Endothelial cell of umbilical vein (primary cell): ENCODE results near the gene ALDH1L1. TPM values are rescaled to one million over a fixed set of nuclear protein-coding genes. Genes with fewer than 3 reads are reported as not detected.

Experiments used
- BruUV-seq: library from RNA; stranded (reverse); fragments of 400-500 nt; replicated peaks from 2 replicates; lab custom pipeline; 2021; lab: Mats Ljungman, UMichigan
- CTCF ChIA-PET: fragments of 300-600, 350-600 bp; sonication (Branson Sonifier 250); formaldehyde crosslinking; loops from one replicate; lab custom pipeline; 2021; ENCODE audit warnings: antibody characterized with exemption, inconsistent platforms; lab: Charles Lee
- POLR2A ChIA-PET: fragments of 300-600, 350-600 bp; sonication (Branson Sonifier 250); formaldehyde crosslinking; loops from one replicate; lab custom pipeline; 2021; ENCODE audit warnings: antibody characterized with exemption, inconsistent platforms; lab: Charles Lee
- DNase-seq: peaks from one replicate; pipeline ENCODE4 v3.0.0-alpha.2; 2011; ENCODE audit warnings: low read depth, low spot score
- FAIRE-seq: peaks from 2 replicates; lab custom pipeline; 2011; peaks lifted over from hg19 to GRCh38; lab: Jason Lieb, UNC
- H2AFZ ChIP-seq: 2 replicates; pipeline ENCODE4 v1.6.0; 2012; ENCODE audit warnings: low read depth, low read length, control low read depth, inconsistent platforms
- H3K27ac ChIP-seq: 2 replicates; pipeline ENCODE4 v1.5.1; 2011; ENCODE audit warnings: low read depth, mild to moderate bottlenecking, control low read depth, low read length, moderate library complexity; ENCODE audit not compliant: insufficient read depth
- H3K27me3 ChIP-seq, 2 experiments: 2 replicates each; pipeline versions ENCODE4 v1.6.0 to v1.6.1; 2011; ENCODE audit warnings: low read length in 2 of 2, mixed read lengths in 1 of 2; ENCODE audit not compliant: control insufficient read depth in 2 of 2, insufficient read depth in 2 of 2
- H3K36me3 ChIP-seq, 2 experiments: 2 replicates in 1 of 2; 3 replicates in 1 of 2; pipeline ENCODE4 v1.5.1; 2011; ENCODE audit warnings: low read length in 2 of 2, mild to moderate bottlenecking in 1 of 2, moderate library complexity in 1 of 2; ENCODE audit not compliant: control insufficient read depth in 2 of 2, insufficient read depth in 2 of 2; ENCODE audit errors: extremely low read depth in 1 of 2
- H3K4me1 ChIP-seq: 3 replicates; pipeline ENCODE4 v1.5.1; 2011; ENCODE audit warnings: mild to moderate bottlenecking, low read length; ENCODE audit not compliant: control insufficient read depth, insufficient read depth; ENCODE audit errors: extremely low read depth
- H3K4me2 ChIP-seq: 2 replicates; pipeline ENCODE4 v1.6.1; 2011; ENCODE audit warnings: low read length, control low read depth, mixed read lengths; ENCODE audit not compliant: insufficient read depth
- H3K4me3 ChIP-seq, 3 experiments: fragments of 200-600 bp in 1 of 3; sonication (generic), shearing (Covaris generic) in 1 of 3; replicated peaks in 1 of 3; 2 replicates each; pipeline ENCODE4 v1.5.1; 2011 to 2016; ENCODE audit warnings: control low read depth in 3 of 3, low read length in 3 of 3, mild to moderate bottlenecking in 2 of 3, inconsistent platforms in 1 of 3, low read depth in 1 of 3, moderate library complexity in 1 of 3; ENCODE audit not compliant: insufficient read depth in 1 of 3
- H3K79me2 ChIP-seq: 2 replicates; pipeline ENCODE4 v1.6.0; 2012; ENCODE audit warnings: low read length, inconsistent platforms; ENCODE audit not compliant: control insufficient read depth, insufficient read depth
- H3K9ac ChIP-seq: replicated peaks from 2 replicates; pipeline ENCODE3; 2011; ENCODE audit warnings: low read length, control low read depth; ENCODE audit not compliant: insufficient read depth; ENCODE audit errors: extremely low read depth
- H3K9me1 ChIP-seq: replicated peaks from 3 replicates; pipeline ENCODE4 v1.6.0; 2011; ENCODE audit warnings: mild to moderate bottlenecking, low read length; ENCODE audit not compliant: control insufficient read depth, insufficient read depth; ENCODE audit errors: extremely low read depth
- H3K9me3 ChIP-seq: replicated peaks from 2 replicates; pipeline ENCODE4 v1.5.1; 2012; ENCODE audit warnings: low read length, inconsistent platforms; ENCODE audit not compliant: control insufficient read depth, insufficient read depth
- H4K20me1 ChIP-seq: replicated peaks from 2 replicates; pipeline ENCODE3; 2011; ENCODE audit warnings: mild to moderate bottlenecking, low read length; ENCODE audit not compliant: control insufficient read depth, insufficient read depth; ENCODE audit errors: extremely low read depth
- CTCF ChIP-seq, 2 donors: IDR thresholded peaks; 1 replicate in 1 of 2; 2 replicates in 1 of 2; pipeline ENCODE4 v1.5.1; 2011; ENCODE audit warnings: low read length in 2 of 2, mild to moderate bottlenecking in 2 of 2, moderate library complexity in 2 of 2, control low read depth in 1 of 2, inconsistent platforms in 1 of 2, low read depth in 1 of 2; ENCODE audit not compliant: insufficient read depth in 1 of 2; ENCODE audit errors: extremely low read depth in 1 of 2
- EZH2 ChIP-seq: IDR thresholded peaks from 2 replicates; pipeline ENCODE4 v1.6.1; 2012; ENCODE audit warnings: borderline replicate concordance, low read depth, mild to moderate bottlenecking, moderate library complexity, low read length, inconsistent platforms; ENCODE audit not compliant: severe bottlenecking
- FOS ChIP-seq: IDR thresholded peaks from 2 replicates; pipeline ENCODE4 v1.6.1; 2011; ENCODE audit warnings: mild to moderate bottlenecking, low read length, moderate library complexity, borderline replicate concordance; ENCODE audit not compliant: insufficient read depth
- GATA2 ChIP-seq: IDR thresholded peaks from 2 replicates; pipeline ENCODE4 v1.7.0; 2011; ENCODE audit warnings: low read depth, mild to moderate bottlenecking, moderate library complexity, mixed read lengths, low read length; ENCODE audit not compliant: insufficient read length, insufficient read depth
- JUN ChIP-seq: IDR thresholded peaks from 2 replicates; pipeline ENCODE4 v1.6.1; 2011; ENCODE audit warnings: borderline replicate concordance, low read depth; ENCODE audit not compliant: insufficient read length, insufficient read depth
- MAX ChIP-seq: IDR thresholded peaks from 2 replicates; pipeline ENCODE4 v1.6.1; 2011; ENCODE audit not compliant: insufficient read depth, insufficient read length
- MYC ChIP-seq: IDR thresholded peaks from one replicate; pipeline ENCODE4 v1.6.1; 2011; ENCODE audit warnings: mild to moderate bottlenecking, low read depth, low read length
- POLR2A ChIP-seq: IDR thresholded peaks from 2 replicates; pipeline ENCODE4 v1.6.1; 2012; ENCODE audit warnings: low read depth, mild to moderate bottlenecking, control low read depth, low read length
- POLR2AphosphoS5 ChIP-seq: IDR thresholded peaks from 2 replicates; pipeline ENCODE4 v1.6.1; 2012; ENCODE audit warnings: low read depth, mild to moderate bottlenecking, control low read depth, low read length, moderate library complexity; ENCODE audit not compliant: insufficient read depth
- dilution Hi-C: fragments of 300-500 bp; cut with MboI; formaldehyde crosslinking; loops from one replicate; pipeline ENCODE4 v1.15.0; 2019; ENCODE audit warnings: low sequenced_read_pairs; ENCODE audit not compliant: extremely low pct_ligation_motif_present
- intact Hi-C: fragments of 100-400 bp; cut with micrococcal nuclease; formaldehyde crosslinking; loops from one replicate; pipeline ENCODE4 v1.10.0; 2022
- polyA plus RNA-seq, 4 experiments: library from polyadenylated mRNA; depleted of rRNA in 3 of 4; stranded (reverse) in 3 of 4; unstranded in 1 of 4; fragments of >200 nt; gene quantifications; 2 replicates each; pipeline versions ENCODE4 v1.2.1 to v1.2.3, GENCODE V29; 2011 to 2012; ENCODE audit warnings: missing spikeins in 1 of 4
- total RNA-seq: library from RNA; stranded (reverse); gene quantifications from 2 replicates; pipeline ENCODE4 v1.2.3, GENCODE V29; 2021

Gene ALDH1L1
- total and polyA plus RNA-seq, 2 donors (not counting 3 experiments of a cell fraction or from before 2014, with no cell fraction given): not detected

GRCh38 chr3:126057936-126058335, 122.5 kb downstream of the ALDH1L1 start:
- Histone ChIP-seq H3K27ac (no peak overlapping the region), H3K4me1 (no peaks in the 10 kb centered on the region), H4K20me1 (no peaks in the 10 kb centered on the region), H3K4me3 (no peak overlapping the region), H3K9ac (no peak overlapping the region), H3K79me2 (no peaks in the 10 kb centered on the region), H3K9me1 (no peaks in the 10 kb centered on the region), H2AFZ (no peak overlapping the region), H3K27me3 (no peaks in the 10 kb centered on the region), H3K9me3 (no peaks in the 10 kb centered on the region), H3K36me3 (no peaks in the 10 kb centered on the region), H3K4me2 (no peak overlapping the region)
- FAIRE-seq (no peak), DNase-seq (no peak)
- TF ChIP-seq POLR2AphosphoS5 (no peak), CTCF (IDR thresholded peaks at IDR 0.05; ENCODE audit: extremely low read depth in 1 of 2, insufficient read depth in 1 of 2, low read depth in 1 of 2, low read length in 2 of 2) (no peak), GATA2 (no peak), POLR2A (no peak), EZH2 (no peak), MAX (no peak), JUN (no peak), FOS (no peak), MYC (no peak)
- intact Hi-C loops (no loop called here), dilution Hi-C loops (no loop called here)
- no TSS peak for BruUV-seq
- POLR2A ChIA-PET: no interaction called here
- CTCF ChIA-PET: interaction anchor here (1.1 kb wide), 1 partner anchor 26 kb away, joined by 3 read pairs; no protein-coding TSS in a partner anchor
